GM23338 (cell line): ENCODE results near the gene MAOB. TPM values are rescaled to one million over a fixed set of nuclear protein-coding genes. Genes with fewer than 3 reads are reported as not detected.

ENCODE experiments used
- ATAC-seq: fragments of 200-7000 bp; cut with Tn5 transposase; 3 replicates; pipeline ENCODE4 v1.9.1; 2020
- DNase-seq: peaks from one replicate; pipeline ENCODE4 v3.0.0-alpha.2; 2015; ENCODE audit warnings: low spot score
- H2AFZ ChIP-seq: fragments of 200-600 bp; sonication (generic); 2 replicates; pipeline ENCODE4 v1.8.0; 2016; ENCODE audit warnings: antibody characterized with exemption, mild to moderate bottlenecking, moderate library complexity
- H3F3A ChIP-seq: fragments of 200-600 bp; sonication (generic); replicated peaks from 2 replicates; pipeline ENCODE4 v1.8.0; 2017; ENCODE audit warnings: antibody characterized with exemption, mixed run types, low read depth
- H3K27ac ChIP-seq: fragments of 200-600 bp; sonication (generic); 2 replicates; pipeline ENCODE4 v1.6.1; 2016; ENCODE audit warnings: low read depth
- H3K27me3 ChIP-seq: fragments of 200-600 bp; sonication (generic); 2 replicates; pipeline ENCODE4 v1.8.0; 2016; ENCODE audit warnings: mild to moderate bottlenecking, mixed run types, moderate library complexity; ENCODE audit not compliant: insufficient read depth
- H3K36me3 ChIP-seq: fragments of 200-600 bp; sonication (generic); 2 replicates; pipeline ENCODE4 v1.8.0; 2016; ENCODE audit warnings: mild to moderate bottlenecking; ENCODE audit not compliant: insufficient read depth
- H3K4me1 ChIP-seq: fragments of 200-600 bp; sonication (generic); 2 replicates; pipeline ENCODE4 v1.8.0; 2016; ENCODE audit warnings: mild to moderate bottlenecking, moderate library complexity; ENCODE audit not compliant: insufficient read depth
- H3K4me2 ChIP-seq: fragments of 200-600 bp; sonication (generic); 2 replicates; pipeline ENCODE4 v1.7.1; 2017; ENCODE audit warnings: mixed run types
- H3K4me3 ChIP-seq: fragments of 200-600 bp; sonication (generic); 2 replicates; pipeline ENCODE4 v1.6.1; 2016; ENCODE audit warnings: mixed run types
- H3K79me2 ChIP-seq: fragments of 200-600 bp; sonication (generic); replicated peaks from 2 replicates; pipeline ENCODE4 v1.8.0; 2017; ENCODE audit warnings: mild to moderate bottlenecking; ENCODE audit not compliant: insufficient read depth
- H3K9me2 ChIP-seq: fragments of 200-600 bp; sonication (generic); 2 replicates; pipeline ENCODE4 v1.8.0; 2017; ENCODE audit not compliant: insufficient read depth
- H4K20me1 ChIP-seq: fragments of 200-600 bp; sonication (generic); replicated peaks from 2 replicates; pipeline ENCODE4 v1.8.0; 2017; ENCODE audit warnings: mild to moderate bottlenecking; ENCODE audit not compliant: insufficient read depth
- H3K27ac Mint-ChIP-seq: 2 replicates; pipeline ENCODE4 v1.8.0; 2020; ENCODE audit warnings: inconsistent platforms, mild to moderate bottlenecking, moderate library complexity, mixed read lengths
- H3K27me3 Mint-ChIP-seq: 3 replicates; pipeline ENCODE4 v1.8.0; 2022; ENCODE audit warnings: low read depth, mild to moderate bottlenecking, moderate library complexity, mixed read lengths, inconsistent platforms; ENCODE audit not compliant: insufficient read depth, poor library complexity
- H3K36me3 Mint-ChIP-seq: 3 replicates; pipeline ENCODE4 v1.8.0; 2021; ENCODE audit warnings: low read depth, mild to moderate bottlenecking, inconsistent platforms, moderate library complexity, mixed read lengths
- H3K4me1 Mint-ChIP-seq: 3 replicates; pipeline ENCODE4 v1.8.0; 2020; ENCODE audit warnings: mild to moderate bottlenecking, inconsistent platforms, mixed read lengths
- H3K4me3 Mint-ChIP-seq: 3 replicates; pipeline ENCODE4 v1.8.0; 2021; ENCODE audit warnings: moderate library complexity, mild to moderate bottlenecking, inconsistent platforms, mixed read lengths
- H3K9me3 Mint-ChIP-seq: 3 replicates; pipeline ENCODE4 v1.8.0; 2020; ENCODE audit warnings: moderate library complexity, mild to moderate bottlenecking, inconsistent platforms, mixed read lengths
- CREB1 ChIP-seq: fragments of 250-450 bp; sonication (Bioruptor Pico); IDR thresholded peaks from 2 replicates; pipeline ENCODE4 v1.5.0; 2020; ENCODE audit warnings: low read depth, mild to moderate bottlenecking, moderate library complexity
- ETS1 ChIP-seq: IDR thresholded peaks from 2 replicates; pipeline ENCODE4 v1.6.1; 2016; ENCODE audit warnings: antibody characterized with exemption
- EZH2 ChIP-seq: fragments of 200-600 bp; sonication (generic); IDR thresholded peaks from one replicate; pipeline ENCODE4 v1.8.0; 2017; ENCODE audit warnings: antibody characterized with exemption, mild to moderate bottlenecking, low read depth; ENCODE audit not compliant: unreplicated experiment
- EZH2phosphoT487 ChIP-seq: fragments of 200-600 bp; sonication (generic); IDR thresholded peaks from one replicate; pipeline ENCODE4 v1.8.1; 2018; ENCODE audit warnings: antibody characterized with exemption; ENCODE audit not compliant: unreplicated experiment
- JUNB ChIP-seq: IDR thresholded peaks from one replicate; pipeline ENCODE4 v1.6.1; 2016; ENCODE audit warnings: antibody characterized with exemption; ENCODE audit not compliant: unreplicated experiment
- NANOG ChIP-seq: IDR thresholded peaks from 2 replicates; pipeline ENCODE4 v1.6.1; 2016; ENCODE audit warnings: antibody characterized with exemption, borderline replicate concordance
- POLR2AphosphoS5 ChIP-seq: IDR thresholded peaks from 2 replicates; pipeline ENCODE4 v1.6.1; 2016; ENCODE audit warnings: antibody characterized with exemption, low read depth
- STAT1 ChIP-seq: IDR thresholded peaks from one replicate; pipeline ENCODE4 v1.6.1; 2016; ENCODE audit warnings: antibody characterized with exemption; ENCODE audit not compliant: unreplicated experiment
- ZNF114 ChIP-seq: fragments of 250-450 bp; sonication (Bioruptor Pico); IDR thresholded peaks from 2 replicates; pipeline ENCODE4 v1.5.0; 2020; ENCODE audit warnings: mild to moderate bottlenecking, moderate library complexity
- ZNF331 ChIP-seq: fragments of 250-450 bp; sonication (Bioruptor Pico); IDR thresholded peaks from 2 replicates; pipeline ENCODE4 v1.5.0; 2020; ENCODE audit warnings: low read depth, mild to moderate bottlenecking, moderate library complexity
- ZNF462 ChIP-seq: fragments of 250-450 bp; sonication (Bioruptor Pico); IDR thresholded peaks from 2 replicates; pipeline ENCODE4 v1.5.0; 2020; ENCODE audit warnings: mild to moderate bottlenecking, moderate library complexity
- polyA plus RNA-seq: library from polyadenylated mRNA; unstranded; fragments of >200 nt; fragmentation: Nextera tagmentation; extraction: Ambion mirVana; gene quantifications from 2 replicates; pipeline ENCODE4 v1.2.1, GENCODE V29; 2016
- total RNA-seq: library from RNA; depleted of rRNA; stranded (reverse); fragments of >200 nt; shearing (Covaris generic); gene quantifications from 2 replicates; pipeline ENCODE4 v1.2.3, GENCODE V29; 2014
- TF ChIP-seq, protein P1 (sequence below): IDR thresholded peaks from one replicate; pipeline ENCODE4 v1.6.1; 2018; ENCODE audit warnings: antibody characterized with exemption; ENCODE audit not compliant: unreplicated experiment
- TF ChIP-seq, protein P2 (sequence below), 2 experiments: fragments of 200-600 bp in 1 of 2; sonication (generic) in 1 of 2; conservative IDR thresholded peaks; 2 replicates each; pipeline versions ENCODE4 v1.5.1 to v1.6.1; 2016 to 2017; ENCODE audit warnings: antibody characterized with exemption in 2 of 2, low read depth in 2 of 2, mild to moderate bottlenecking in 2 of 2, moderate library complexity in 1 of 2

MAOB gene
- total and polyA plus RNA-seq, 2 experiments from 2014 or later: 1.0 to 1.3 TPM

DNA sequence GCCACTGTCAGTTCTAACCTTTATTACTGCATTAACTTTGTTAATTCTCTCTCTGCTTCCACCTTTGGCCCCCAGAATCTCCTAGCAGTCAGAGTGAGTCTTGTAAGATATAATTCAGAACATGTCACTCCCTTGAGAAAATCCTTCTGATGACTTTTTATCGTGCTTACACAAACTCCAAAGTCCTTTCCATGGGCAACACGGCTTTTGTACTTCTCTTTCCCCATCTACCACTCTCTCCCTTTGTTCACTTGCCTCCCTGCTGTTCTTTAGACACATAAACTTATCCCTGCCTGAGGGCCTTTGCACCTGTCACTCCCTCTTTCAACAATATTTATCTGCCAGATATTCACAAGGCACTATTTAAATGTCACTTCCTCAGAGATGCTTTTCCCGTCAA is 64.8 kb downstream of the MAOB start:
- Histone ChIP-seq H3K4me3 (no peak overlapping the region), H2AFZ (no peak overlapping the region), H3K79me2 (no peaks in the 10 kb centered on the region), H3K4me2 (no peak overlapping the region), H3F3A (no peaks in the 10 kb centered on the region), H3K36me3 (no peaks in the 10 kb centered on the region), H3K4me1 (no peaks in the 10 kb centered on the region), H3K27ac (no peak overlapping the region), H3K27me3 (no peaks in the 10 kb centered on the region), H3K9me2 (no peaks in the 10 kb centered on the region), H4K20me1 (no peaks in the 10 kb centered on the region)
- peaks cover 1% of the 10 kb centered on the region for H3K27me3 Mint-ChIP-seq
- DNase-seq (no peak), ATAC-seq (no peak)
- H3K36me3 Mint-ChIP-seq: no peaks in the 10 kb centered on the region
- TF ChIP-seq ZNF462 (CRISPR knock-in tag) (no peak), POLR2AphosphoS5 (no peak), NANOG (no peak), ZNF331 (no peak), JUNB (no peak), ZNF114 (no peak), STAT1 (no peak), ETS1 (no peak), EZH2 (no peak), EZH2phosphoT487 (no peak), CREB1 (CRISPR knock-in tag) (no peak)
- TF ChIP-seq, protein P1, sequence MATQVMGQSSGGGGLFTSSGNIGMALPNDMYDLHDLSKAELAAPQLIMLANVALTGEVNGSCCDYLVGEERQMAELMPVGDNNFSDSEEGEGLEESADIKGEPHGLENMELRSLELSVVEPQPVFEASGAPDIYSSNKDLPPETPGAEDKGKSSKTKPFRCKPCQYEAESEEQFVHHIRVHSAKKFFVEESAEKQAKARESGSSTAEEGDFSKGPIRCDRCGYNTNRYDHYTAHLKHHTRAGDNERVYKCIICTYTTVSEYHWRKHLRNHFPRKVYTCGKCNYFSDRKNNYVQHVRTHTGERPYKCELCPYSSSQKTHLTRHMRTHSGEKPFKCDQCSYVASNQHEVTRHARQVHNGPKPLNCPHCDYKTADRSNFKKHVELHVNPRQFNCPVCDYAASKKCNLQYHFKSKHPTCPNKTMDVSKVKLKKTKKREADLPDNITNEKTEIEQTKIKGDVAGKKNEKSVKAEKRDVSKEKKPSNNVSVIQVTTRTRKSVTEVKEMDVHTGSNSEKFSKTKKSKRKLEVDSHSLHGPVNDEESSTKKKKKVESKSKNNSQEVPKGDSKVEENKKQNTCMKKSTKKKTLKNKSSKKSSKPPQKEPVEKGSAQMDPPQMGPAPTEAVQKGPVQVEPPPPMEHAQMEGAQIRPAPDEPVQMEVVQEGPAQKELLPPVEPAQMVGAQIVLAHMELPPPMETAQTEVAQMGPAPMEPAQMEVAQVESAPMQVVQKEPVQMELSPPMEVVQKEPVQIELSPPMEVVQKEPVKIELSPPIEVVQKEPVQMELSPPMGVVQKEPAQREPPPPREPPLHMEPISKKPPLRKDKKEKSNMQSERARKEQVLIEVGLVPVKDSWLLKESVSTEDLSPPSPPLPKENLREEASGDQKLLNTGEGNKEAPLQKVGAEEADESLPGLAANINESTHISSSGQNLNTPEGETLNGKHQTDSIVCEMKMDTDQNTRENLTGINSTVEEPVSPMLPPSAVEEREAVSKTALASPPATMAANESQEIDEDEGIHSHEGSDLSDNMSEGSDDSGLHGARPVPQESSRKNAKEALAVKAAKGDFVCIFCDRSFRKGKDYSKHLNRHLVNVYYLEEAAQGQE: no peak
- TF ChIP-seq, protein P2, sequence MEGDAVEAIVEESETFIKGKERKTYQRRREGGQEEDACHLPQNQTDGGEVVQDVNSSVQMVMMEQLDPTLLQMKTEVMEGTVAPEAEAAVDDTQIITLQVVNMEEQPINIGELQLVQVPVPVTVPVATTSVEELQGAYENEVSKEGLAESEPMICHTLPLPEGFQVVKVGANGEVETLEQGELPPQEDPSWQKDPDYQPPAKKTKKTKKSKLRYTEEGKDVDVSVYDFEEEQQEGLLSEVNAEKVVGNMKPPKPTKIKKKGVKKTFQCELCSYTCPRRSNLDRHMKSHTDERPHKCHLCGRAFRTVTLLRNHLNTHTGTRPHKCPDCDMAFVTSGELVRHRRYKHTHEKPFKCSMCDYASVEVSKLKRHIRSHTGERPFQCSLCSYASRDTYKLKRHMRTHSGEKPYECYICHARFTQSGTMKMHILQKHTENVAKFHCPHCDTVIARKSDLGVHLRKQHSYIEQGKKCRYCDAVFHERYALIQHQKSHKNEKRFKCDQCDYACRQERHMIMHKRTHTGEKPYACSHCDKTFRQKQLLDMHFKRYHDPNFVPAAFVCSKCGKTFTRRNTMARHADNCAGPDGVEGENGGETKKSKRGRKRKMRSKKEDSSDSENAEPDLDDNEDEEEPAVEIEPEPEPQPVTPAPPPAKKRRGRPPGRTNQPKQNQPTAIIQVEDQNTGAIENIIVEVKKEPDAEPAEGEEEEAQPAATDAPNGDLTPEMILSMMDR (conservative IDR thresholded peaks at IDR 0.05; ENCODE audit: low read depth in 2 of 2): no peak
- no peak overlapping the region for H3K27ac Mint-ChIP-seq
- H3K4me3 Mint-ChIP-seq: no peak overlapping the region
- H3K4me1 Mint-ChIP-seq: no peaks in the 10 kb centered on the region
- no peaks in the 10 kb centered on the region for H3K9me3 Mint-ChIP-seq
